Activated T-cell treated with anti-CD3 and anti-CD28 coated beads for 1 hour (primary cell): ENCODE data around the gene BCOR.

Experiments
- DNase-seq: peaks from one replicate; pipeline ENCODE4 v3.0.0-alpha.2; 2020; ENCODE audit warnings: low read depth

The BCOR gene

DNA sequence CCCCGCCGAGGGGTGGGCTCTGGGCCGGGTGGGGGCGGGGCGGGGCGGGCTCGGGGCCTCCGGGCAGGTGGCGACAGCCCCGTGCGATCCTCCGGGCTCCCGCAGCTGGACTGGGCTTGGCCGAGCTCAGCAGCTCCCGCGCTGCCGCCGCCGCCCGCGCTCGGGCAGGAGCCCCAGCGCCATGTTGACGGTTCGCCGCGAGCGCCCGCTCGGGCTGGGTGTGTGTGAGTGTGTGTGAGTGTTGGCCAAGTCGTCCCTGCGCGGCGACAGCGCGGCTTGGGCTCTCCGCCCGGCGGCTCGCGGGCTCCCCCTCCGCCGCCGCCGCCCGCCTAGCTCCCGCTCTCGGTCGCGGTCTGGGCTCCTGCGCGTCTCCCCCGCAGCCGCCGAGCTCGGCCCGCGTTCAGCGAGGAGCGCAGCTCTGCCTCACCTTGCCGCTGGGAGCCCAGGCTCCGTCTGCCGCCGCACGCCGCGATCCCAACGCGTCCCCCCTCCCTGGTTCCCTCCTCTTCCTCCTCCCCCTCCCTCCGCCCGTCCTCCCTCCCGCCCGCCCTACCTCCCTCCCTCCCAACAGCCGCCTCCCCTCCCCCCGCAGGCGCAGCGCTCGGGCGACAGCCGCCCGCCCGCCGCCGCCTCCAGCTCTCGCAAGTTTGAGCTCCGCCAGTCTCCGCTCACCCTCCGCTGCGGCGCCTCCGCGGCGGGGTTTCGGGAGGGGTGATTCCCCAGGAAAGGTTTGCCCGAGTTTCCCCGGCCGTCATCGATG lies at the start of gene BCOR:
Gene BCOR (minus strand): TSS at position 455 of the 760 bp plus-strand sequence. CDS start 20,029 bp downstream, outside the sequence.
- peak; percentile 65 for DNase-seq

DNA sequence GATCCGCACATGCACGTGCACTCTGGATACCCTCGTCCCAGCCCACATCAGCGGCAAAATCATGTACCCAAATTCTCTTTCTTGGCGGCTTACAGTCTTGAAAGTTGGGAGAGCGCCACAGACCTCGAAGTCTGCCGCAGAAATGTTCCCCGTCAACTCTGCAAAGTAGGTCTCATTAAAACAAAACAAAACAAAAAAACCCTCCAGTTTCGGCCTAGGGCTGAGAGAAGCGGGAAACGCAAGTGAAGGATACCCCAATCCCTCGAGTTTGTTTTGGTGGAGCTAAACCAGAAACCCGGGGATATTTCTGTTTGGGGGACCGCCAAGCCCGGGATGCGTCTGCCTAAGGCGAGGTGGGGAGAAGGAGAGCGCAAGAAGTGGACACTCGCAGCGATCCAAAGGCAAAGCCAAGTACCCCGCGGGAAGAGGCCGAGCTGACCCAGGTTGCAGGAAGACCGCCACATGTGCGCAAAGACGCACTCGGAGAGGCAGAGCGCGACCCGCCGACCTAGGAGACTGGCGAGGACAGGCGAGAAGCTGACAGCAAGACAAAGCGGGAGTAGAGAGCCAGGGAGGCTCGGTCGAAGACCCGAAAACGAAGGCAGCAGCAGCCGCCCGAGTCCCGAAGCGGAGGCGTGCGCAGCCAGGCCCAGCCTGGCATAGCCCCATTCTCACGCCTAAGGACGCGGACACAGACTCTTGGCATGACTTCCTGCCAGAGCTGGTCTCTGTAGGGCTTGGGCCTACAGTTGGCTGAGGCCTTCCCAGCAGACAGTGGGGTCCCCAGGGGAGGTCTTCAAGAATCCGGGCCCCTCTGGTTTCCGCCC lies 49.6 kb upstream of the BCOR start:
- DNase-seq: no peak

DNA sequence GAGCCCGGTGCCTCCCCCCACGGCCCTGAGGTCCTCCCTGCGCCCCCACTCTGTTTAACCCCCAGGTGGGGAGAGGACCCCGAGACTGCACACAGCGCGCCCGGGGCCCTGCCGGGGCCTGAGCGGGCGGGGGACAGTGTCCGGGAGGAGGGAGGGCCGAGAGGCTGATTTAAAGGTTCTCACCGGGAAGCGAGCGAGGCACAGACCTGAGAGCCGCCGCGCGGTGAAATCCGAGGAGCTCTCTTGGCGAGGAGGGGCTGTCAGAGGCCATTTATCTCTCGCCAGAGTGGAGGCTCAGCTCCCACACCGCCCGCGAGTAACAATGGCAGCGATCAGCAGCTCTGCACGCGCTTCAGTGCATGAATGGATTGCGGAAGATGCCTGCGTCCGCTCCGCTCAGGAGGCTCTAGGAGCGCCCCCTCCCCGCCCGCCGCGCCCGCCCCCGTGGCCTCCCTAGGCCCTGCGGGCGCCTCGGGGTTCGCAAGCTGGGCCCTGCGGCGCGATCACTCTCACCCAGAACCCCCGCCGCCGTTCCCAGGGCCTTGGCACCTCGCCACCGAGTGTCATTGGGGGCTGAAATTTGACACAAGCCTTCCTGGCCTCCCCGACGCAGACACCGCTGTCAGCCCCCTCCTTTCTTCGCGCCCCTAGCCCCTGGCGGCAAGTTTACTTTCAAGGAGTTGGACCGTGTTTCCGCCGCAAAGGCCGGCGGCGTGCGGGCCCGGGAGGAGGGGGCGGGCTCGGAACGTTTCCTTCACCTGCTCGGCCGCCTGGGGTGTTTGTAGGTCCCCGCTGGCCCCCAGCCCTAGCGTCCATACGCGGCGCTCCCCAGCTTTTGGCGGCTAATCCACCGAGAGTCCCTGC lies 48.7 kb upstream of the BCOR start:
- no peak for DNase-seq

DNA sequence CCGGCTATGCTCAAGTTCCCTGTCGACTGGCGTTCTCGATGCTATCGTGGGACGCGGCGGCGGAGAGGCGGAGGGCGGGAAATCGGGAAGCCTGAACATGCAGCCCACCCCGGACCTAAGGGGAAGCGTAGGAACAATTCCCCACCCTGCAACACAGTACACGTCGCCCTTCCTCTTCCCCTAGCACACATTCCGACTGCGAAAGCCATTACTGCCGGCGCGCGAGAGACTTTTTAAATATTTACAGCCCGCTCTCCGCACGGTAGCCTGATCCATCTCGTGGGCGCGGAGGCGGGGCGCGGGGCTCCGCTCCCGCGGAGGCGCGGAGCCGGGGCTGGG lies 48.1 kb upstream of the BCOR start:
- DNase-seq: no peak

DNA sequence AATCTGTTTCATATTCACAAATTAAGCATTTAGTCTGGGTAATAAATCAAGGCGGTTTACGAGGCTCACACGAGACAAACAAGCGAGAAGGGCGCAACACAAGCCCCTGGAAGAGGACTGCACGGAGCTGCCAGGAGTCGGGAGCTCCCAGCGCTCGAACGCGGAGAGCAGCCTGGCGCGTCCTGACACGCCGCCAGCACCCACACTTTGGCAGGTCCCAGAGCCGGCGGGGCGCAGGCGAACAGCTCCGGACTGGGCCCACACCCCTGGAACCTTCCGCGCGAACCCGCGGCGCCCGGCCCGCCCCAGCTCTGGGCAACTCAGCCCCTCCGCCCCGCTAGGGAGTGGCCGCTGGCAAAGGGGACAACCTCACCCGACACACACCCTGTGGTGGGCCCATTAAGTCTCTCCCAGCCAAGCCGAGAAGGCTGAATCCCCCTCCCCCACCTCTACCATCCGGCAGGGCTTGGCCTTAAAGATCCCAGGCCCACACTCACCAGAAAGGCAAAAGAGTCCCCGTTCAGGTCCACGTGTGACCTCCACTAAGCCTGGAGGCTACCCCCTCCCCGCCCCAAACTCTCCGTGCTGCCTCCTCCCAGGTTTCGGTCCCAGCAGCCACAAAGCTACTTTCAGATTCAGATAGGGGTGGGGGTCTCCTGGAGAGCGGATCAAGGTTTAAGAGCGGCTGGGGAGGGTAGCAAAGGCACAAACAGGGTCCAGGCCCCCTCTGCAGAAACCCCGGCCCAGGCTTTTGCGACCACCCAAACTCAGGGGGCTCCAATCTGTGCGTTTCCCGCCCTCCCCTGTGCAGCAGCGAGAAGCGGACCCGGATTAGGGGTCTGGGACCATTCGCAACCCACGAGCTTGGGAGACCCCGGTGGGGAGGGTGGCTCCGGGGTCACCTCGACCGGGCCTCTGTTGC lies 47.5 kb upstream of the BCOR start:
- DNase-seq: no peak

DNA sequence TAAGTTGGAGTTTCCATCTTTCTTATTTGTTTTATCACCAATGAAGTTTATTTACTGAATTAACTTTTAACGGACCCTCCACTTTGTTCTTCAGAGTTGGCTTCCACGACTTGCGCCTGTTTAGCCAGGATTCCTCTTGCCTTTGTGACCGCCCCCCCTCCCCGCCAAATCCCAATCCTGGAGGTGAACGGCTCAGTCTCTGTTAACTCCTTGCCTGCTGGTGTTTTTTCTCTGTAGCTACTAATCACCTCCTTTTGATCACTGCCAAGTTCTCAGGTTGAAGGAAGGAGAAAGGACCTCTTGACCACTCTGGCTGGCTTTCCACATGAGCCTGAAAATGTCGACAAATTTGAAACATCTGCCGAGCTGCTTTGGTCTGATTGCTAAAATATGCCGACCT lies 46.8 kb upstream of the BCOR start:
- DNase-seq: no peak

DNA sequence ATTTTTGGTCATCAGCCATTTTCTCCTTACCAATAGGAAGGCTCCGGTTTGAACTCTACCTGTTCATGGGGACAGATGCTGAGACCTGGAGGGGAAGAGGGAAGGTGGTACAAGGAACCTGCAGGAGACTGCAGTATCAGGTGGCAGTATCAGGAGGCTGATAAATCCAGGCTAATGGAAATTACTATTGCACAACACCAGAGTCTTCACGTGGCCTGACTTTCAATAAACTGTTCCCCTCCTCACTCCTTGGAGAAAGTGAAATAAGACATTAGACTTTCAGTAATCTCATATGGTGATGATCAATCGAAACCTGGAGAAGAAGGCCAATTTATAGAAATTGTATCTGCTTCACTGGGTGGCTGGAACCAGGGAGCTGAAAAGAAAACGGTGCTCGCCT lies 46.2 kb upstream of the BCOR start:
- no peak for DNase-seq

DNA sequence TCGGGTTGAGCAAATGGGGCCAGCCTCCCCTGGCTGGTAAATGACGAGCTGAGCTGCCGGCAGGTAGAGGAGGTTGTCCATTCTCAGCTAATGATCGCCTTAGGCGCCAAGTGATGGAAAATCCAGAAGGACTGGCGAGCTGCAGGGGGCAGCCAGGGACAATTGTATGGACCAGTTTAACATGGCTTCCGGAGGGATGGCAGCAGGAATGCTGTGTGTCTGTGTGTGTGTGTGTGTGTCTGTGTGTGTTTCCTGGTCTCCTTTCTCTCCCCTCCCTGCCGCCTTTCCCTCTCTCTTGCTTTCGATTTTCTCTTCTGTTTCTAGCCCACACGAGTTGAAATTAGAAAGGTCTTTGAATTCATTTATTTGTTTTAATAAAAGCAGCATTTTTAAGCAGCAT lies 45.2 kb upstream of the BCOR start:
- DNase-seq: no peak

DNA sequence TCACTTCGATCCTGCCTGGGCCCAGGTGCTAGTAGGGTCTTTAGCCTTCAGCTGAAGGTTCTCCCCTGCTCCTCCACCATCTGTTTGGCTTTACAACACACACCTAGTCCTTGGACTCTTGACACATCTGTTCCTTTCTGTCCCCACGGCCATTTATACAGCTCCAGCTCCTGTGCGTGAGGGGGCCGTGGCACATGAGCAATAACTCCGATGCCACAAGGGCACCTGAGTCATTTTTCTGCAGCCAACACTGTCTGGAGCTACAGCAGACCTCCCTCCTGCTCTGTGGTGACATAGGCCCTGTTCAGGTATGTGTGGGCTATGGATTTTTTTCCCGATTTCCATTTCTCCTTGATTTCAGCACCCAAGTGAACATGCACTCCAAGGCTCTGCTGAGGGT lies 44.7 kb upstream of the BCOR start:
- no peak for DNase-seq

DNA sequence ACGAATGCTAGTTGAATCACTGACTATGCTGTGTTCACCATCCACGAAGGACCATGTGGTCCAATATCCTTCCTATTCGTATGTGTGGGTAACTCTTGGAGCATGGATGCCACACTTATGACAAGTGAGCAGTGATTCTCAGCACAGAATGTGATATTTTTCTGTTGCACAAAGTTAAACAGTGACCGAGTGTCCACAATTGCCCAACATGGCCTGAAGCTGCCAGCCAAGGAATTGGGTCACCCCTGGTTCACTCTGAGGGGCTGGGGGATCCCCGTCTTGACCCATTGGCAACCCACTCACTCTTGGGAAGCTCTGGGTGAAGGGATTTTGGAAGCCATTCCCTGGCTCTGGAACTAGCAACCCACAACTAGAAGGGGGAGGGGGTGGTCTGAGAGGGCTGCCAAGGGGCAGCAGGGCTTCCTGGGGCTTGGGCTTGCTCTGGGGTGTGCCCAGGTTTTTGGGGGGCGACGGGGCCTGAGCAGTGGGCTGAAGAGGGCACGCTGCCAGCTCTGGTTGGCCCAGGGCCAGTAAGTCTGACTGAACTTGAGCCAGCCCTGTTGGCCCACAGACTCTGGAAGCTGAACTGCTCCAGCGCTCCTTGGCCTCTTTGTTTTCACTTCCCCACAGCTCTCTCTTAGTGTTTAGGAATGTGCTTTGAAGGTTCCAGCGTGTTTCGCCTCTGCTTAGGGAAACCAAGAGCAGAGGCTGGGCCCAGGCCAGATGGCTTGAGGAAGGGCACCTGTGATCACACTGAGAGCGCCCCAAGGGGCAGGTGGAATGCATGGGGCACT lies 43.1 kb upstream of the BCOR start:
- no peak for DNase-seq

DNA sequence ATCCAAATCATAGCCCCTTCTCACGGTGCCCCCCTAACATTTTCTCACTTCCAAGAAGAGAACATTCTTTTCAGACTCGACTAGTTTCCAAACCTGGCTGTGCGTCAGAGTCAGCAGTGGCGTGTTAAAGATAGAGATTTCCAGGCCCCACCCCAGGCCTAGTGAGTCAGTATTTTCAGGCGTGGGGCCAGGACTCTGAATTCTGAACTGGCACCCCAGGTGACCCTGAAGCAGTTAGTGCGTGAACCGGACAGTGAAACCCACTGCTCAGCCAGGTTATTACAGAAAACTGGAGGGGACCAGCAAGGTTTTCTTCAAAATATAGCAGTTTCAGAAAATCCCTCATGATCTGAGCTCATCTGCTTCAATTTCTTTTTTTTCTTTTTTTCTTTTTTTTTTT lies 35.0 kb upstream of the BCOR start:
- no peak for DNase-seq

DNA sequence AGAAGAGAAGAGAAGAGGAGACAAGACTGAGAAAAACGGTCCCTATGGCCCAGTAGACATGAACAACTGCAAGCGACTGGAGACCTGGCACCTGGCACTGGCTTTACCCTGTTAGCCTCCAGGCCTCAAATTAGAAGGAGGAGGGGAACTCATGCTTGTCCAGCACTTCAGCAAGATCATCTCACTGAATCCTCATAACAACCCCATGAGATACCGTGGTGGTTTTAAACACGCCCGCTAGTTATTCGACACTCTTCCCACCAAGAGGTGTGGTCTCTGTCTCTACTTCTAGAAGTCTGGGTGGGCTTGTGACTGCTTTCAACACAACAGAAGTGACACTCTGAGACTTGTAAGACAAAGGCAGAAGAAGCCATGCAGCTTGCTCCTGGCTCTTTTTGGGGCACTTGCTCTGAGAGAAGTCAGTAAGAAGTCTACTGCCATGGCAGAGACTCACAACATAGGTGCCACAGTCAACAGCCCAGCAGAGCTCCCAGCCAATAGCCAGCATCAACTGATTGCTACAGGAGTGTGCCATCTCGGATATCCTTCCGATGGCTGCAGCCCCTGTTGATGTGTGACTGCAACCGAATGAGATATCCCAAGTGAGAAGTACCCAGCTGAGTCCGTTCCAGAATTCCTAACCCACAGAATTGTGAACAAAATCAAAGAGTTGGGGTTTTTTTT lies 34.0 kb upstream of the BCOR start:
- DNase-seq: no peak

DNA sequence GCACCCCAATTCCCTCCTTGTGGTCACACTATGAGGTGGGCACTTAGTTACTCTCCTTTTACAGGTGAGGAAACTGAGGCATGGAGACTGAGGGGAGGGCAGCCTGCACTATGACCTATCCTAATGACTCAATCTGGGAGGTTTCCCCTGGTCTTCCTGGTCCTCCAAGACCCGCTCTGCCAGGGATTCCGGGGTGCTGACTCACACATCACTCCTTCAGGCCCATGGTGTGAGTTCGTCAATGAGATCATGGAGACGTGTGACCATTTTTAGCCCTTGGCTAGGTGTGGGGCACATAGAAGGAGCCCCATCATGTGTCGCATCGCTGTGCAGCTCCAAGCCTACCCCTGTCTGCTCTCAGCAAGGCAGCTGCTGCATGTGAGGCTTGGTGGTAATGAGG lies 32.4 kb upstream of the BCOR start:
- DNase-seq: no peak

DNA sequence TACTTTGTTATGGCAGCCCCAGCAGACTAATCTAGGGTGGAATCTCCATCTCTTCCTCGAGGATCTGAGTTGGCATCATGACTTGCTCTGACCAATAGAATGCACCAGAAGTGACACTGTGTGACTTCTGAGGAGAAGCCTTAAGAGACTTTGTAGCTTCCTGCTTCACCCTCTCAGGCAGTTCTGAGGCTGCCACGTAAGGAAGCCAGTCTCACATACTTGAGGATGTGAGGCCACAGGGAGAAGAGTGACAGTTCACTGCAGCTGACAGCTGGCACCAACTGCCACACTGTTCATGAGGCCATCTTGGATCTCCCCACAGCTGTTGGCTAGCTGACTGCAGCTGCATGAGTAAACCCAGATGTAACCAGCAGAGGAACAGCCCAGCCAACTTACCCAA lies 29.3 kb upstream of the BCOR start:
- no peak for DNase-seq

DNA sequence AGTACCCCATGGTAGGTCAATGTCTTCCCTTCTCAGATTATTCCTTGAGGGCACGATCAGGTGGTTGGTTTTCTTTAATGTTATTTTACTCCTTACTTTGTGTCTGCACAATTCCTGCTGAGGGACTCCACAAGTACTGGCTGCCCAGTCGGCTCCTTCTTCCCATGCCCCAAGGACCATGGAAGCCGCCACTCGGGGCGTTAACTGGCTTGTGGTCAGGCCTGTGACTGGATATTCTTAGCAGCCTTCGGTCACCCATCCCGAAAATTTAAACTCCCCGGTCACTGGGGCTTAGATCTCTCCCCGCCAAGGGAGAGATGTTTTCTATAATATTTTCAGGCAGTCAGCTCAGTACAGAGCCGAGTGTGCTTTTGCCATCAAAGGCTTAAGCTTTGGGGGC lies 24.7 kb upstream of the BCOR start:
- DNase-seq: no peak

DNA sequence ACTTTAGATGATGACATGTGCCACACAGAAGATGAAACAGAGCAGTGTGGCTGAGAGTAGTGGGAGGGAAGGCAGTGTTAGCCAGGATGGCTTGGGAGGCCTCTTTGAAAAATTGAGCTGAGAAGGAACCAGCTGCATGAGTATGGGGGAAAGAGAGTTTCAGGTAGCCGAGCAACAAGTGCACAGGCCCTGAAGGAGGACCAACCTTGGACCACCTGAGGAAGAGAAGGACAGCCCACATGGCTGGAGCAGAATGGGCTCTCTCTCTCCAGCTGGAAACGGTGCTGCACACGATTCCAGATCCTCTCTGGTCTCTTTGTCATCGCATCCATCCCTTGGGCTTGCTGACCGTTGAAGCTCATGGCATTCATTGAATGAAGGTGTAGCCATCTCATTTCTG lies 23.9 kb upstream of the BCOR start:
- DNase-seq: no peak

DNA sequence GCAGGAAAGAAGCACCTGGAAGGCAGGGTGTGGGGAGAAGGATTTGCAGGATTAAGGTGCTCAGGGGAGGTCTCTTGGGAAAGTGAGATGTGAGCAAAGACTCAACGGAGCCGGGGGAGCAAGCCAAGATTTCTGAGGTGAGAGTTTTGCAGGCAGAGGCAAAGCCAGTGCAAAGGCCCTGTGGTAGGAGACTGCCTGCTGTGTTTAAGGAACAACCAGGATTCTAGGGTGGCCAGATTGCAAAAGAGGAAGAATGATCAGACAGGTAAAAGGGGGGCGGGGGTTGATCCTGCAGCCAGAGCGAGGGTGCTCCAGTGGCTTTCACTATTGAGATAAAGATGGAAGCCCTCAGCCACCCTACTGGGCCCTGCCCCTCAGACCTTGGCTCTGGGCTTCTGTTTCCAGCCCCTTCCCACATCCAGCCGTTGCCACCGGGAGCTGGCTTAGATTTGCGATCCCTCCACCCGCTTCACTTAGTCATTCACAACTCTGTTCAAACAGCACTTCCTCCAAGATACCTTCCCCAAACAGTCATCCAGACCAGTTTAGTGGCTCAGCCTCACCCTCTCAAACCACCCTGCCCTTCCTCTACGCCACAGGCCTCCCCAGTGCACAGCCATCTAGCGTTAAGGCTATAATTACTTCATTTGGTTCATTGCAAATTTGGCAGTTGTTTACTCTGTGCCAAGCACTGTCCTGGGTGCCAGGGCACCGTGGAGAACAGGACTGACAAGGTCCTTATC lies 23.3 kb upstream of the BCOR start:
- no peak for DNase-seq

DNA sequence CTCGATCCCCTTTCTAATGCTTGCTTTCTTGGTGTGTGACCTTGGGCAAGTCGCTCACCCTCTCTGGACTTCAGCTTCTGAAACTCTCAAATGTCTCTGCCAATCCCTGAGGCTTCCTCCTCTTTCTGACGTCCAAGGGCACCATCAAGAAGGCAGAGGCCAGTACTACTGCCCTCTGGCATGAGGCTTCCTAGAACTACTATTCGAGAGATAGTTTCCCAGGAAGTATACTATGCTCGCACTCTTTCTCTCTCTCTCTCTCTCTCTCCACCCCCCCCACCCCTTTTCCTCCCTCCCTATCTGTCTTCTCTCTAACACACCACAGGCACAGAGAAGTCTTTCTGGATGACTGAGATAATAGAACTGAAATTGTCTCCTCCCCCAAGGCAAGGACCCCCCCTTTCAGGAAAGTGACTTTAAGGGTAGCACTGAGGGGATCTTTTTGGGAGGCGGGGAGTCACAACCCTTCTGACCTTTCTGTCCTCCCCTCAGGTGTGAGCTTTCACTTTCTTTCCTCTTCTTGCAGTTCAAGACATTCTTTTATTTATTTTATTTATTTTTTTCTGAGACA lies 20.0 kb upstream of the BCOR start:
- DNase-seq: no peak

DNA sequence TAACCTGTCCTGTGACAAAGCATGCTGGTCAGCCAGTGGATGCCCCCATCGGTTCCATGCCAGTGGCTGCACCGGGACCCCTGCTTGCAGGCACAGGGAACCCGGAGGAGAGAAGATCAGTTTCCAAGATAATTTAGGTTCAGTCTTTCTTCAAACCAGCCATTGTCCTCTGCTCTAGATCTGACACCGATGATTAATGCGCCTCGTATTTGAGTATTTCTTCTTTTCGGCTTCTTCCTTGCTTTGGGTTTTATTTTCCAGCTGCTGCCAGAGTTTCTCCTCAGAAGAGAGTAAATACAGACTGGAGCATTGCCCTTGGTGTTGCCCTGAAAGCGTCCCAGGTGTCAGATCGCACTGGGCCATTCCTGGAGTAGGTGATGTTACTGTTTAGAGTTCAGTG lies 19.2 kb upstream of the BCOR start:
- DNase-seq: no peak
